GM20000 (cell line): ENCODE results near the gene PIAS2.
"Not testable (repeated sequence)": the region's sequence is repeated elsewhere in the genome, so short reads cannot be mapped to it uniquely, and the experiment has no call there.

ENCODE experiments used
- DNase-seq: peaks from one replicate; pipeline ENCODE4 v3.0.0; 2012; ENCODE audit warnings: low spot score
- CTCF ChIP-seq: IDR thresholded peaks from 2 replicates; pipeline ENCODE4 v1.5.1; 2012; ENCODE audit warnings: mild to moderate bottlenecking, control low read depth; ENCODE audit errors: extremely low read depth, missing control alignments

The PIAS2 gene

GRCh38 chr18:46842583-46842982, 74.7 kb downstream of the PIAS2 start:
- no peak for TF ChIP-seq CTCF
- DNase-seq, result no peak

- DNase-seq, result no peak
- no peak for TF ChIP-seq CTCF
Measured at GRCh38 chr18:46833899-46834298, 83.4 kb downstream of the PIAS2 start.

- TF ChIP-seq CTCF, result no peak
- DNase-seq, result no peak
Measured at GRCh38 chr18:46832849-46833248, 84.5 kb downstream of the PIAS2 start.

GRCh38 chr18:46832422-46832821, 84.9 kb downstream of the PIAS2 start:
- not testable (repeated sequence) for DNase-seq

GRCh38 chr18:46831434-46831833, 85.9 kb downstream of the PIAS2 start:
- no peak for TF ChIP-seq CTCF
- DNase-seq, result no peak

- no peak for TF ChIP-seq CTCF
- DNase-seq, result no peak
Measured at GRCh38 chr18:46830633-46831032, 86.7 kb downstream of the PIAS2 start.

GRCh38 chr18:46829947-46830346, 87.4 kb downstream of the PIAS2 start:
- no peak for TF ChIP-seq CTCF
- DNase-seq, result no peak

- DNase-seq, result no peak
- TF ChIP-seq CTCF, result no peak
Measured at GRCh38 chr18:46829531-46829930, 87.8 kb downstream of the PIAS2 start.
